NB4 (cell line): ENCODE measurements around the gene RNF145.

Experiments used
- MYC ChIP-seq: IDR thresholded peaks from 2 replicates; pipeline ENCODE4 v1.6.1; 2011; ENCODE audit warnings: low read depth, low read length
- POLR2A ChIP-seq: IDR thresholded peaks from 2 replicates; pipeline ENCODE4 v1.6.1; 2011; ENCODE audit warnings: mild to moderate bottlenecking; ENCODE audit not compliant: insufficient read length; ENCODE audit errors: extremely low read depth
- TF ChIP-seq, protein P1 (sequence below): IDR thresholded peaks from 2 replicates; pipeline ENCODE4 v1.6.1; 2011; ENCODE audit warnings: low read depth, low read length
- TF ChIP-seq, protein P2 (sequence below): IDR thresholded peaks from one replicate; pipeline ENCODE4 v1.5.1; 2012; ENCODE audit warnings: low read depth, low read length

DNA sequence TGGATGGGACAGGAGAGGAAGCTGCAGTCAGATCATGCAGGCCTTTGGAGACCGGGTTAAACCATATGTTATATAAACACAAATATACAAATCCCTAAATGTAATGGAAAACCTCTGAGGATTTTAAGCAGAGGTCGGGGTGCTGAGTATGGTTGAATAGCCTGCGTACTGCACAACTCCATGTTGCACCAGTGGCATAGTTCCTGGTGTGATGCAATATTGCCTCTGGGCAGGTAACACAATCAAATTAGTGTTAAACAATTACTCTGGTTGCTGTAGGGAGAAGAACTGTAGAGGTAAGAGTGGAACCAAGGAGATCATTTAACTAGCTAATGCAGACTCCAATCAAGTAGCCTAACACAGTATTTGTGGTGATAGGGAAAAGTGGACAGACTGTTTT, 21.3 kb upstream of the RNF145 start:
- TF ChIP-seq POLR2A (no peak), MYC (no peak)
- TF ChIP-seq, protein P1, sequence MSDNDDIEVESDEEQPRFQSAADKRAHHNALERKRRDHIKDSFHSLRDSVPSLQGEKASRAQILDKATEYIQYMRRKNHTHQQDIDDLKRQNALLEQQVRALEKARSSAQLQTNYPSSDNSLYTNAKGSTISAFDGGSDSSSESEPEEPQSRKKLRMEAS, result no peak
- TF ChIP-seq, protein P2, sequence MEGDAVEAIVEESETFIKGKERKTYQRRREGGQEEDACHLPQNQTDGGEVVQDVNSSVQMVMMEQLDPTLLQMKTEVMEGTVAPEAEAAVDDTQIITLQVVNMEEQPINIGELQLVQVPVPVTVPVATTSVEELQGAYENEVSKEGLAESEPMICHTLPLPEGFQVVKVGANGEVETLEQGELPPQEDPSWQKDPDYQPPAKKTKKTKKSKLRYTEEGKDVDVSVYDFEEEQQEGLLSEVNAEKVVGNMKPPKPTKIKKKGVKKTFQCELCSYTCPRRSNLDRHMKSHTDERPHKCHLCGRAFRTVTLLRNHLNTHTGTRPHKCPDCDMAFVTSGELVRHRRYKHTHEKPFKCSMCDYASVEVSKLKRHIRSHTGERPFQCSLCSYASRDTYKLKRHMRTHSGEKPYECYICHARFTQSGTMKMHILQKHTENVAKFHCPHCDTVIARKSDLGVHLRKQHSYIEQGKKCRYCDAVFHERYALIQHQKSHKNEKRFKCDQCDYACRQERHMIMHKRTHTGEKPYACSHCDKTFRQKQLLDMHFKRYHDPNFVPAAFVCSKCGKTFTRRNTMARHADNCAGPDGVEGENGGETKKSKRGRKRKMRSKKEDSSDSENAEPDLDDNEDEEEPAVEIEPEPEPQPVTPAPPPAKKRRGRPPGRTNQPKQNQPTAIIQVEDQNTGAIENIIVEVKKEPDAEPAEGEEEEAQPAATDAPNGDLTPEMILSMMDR, result no peak
